IPS DF 6.9 (cell line): ENCODE data around the gene ZNF761.
"Not testable (repeated sequence)": the region's sequence is repeated elsewhere in the genome, so short reads cannot be mapped to it uniquely, and the experiment has no call there.

Experiments
- DNase-seq: peaks from one replicate; pipeline ENCODE4 v3.0.0-alpha.2; 2013; ENCODE audit warnings: low read depth, low spot score
- H3K27ac ChIP-seq: one replicate; pipeline ENCODE4 v1.5.1; 2013; ENCODE audit warnings: low read length, control low read depth
- H3K27me3 ChIP-seq: 2 replicates; pipeline ENCODE4 v1.6.1; 2013; ENCODE audit warnings: mild to moderate bottlenecking, low read length; ENCODE audit not compliant: control insufficient read depth, insufficient read depth
- H3K36me3 ChIP-seq: 2 replicates; pipeline ENCODE4 v1.6.1; 2013; ENCODE audit warnings: low read length; ENCODE audit not compliant: control insufficient read depth, insufficient read depth
- H3K4me1 ChIP-seq: 2 replicates; pipeline ENCODE4 v1.6.1; 2013; ENCODE audit warnings: low read length; ENCODE audit not compliant: control insufficient read depth, insufficient read depth
- H3K4me3 ChIP-seq: 2 replicates; pipeline ENCODE4 v1.5.1; 2013; ENCODE audit warnings: mild to moderate bottlenecking, low read length
- H3K9me3 ChIP-seq: 2 replicates; pipeline ENCODE4 v1.6.1; 2013; ENCODE audit warnings: low read length, inconsistent platforms; ENCODE audit not compliant: control insufficient read depth, insufficient read depth
- WGBS: extraction: QIAGEN DNeasy Blood & Tissue Kit; methylation state at CpG from one replicate; pipeline ENCODE4 v1.1.7; 2013; ENCODE audit warnings: mixed read lengths, missing lambda C conversion rate; ENCODE audit not compliant: insufficient read length, insufficient coverage; 5-methylcytosine and 5-hydroxymethylcytosine counted together

ZNF761 gene

DNA sequence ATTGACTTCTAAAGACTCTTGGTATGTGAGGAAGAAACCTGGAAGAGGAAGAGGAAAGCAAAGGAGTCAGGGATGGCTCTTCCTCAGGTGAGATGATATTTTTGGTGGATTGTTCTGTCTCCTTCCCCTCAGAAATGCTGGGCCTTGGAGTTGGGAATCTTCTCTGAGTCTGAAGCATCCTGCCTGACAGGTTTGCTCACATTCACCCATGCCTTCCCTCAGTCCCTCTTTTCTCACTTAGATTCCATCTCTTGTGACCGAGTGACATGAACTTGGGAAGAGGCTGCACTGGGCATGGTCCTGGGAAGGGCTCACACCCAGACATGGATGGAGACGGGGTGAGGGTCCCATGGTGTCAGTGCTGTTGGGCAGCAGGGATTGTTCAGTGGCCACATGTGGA, 52.0 kb downstream of the ZNF761 start:
- not testable (repeated sequence) for H3K9me3 ChIP-seq, H3K27ac ChIP-seq, H3K27me3 ChIP-seq, H3K4me1 ChIP-seq, DNase-seq, H3K4me3 ChIP-seq
- WGBS: no CpG with 5 or more reads among the region's 2 CpGs
- peaks cover 11% of the 10 kb centered on the region; the same call in 1 of the 2 replicates for H3K36me3 ChIP-seq

DNA sequence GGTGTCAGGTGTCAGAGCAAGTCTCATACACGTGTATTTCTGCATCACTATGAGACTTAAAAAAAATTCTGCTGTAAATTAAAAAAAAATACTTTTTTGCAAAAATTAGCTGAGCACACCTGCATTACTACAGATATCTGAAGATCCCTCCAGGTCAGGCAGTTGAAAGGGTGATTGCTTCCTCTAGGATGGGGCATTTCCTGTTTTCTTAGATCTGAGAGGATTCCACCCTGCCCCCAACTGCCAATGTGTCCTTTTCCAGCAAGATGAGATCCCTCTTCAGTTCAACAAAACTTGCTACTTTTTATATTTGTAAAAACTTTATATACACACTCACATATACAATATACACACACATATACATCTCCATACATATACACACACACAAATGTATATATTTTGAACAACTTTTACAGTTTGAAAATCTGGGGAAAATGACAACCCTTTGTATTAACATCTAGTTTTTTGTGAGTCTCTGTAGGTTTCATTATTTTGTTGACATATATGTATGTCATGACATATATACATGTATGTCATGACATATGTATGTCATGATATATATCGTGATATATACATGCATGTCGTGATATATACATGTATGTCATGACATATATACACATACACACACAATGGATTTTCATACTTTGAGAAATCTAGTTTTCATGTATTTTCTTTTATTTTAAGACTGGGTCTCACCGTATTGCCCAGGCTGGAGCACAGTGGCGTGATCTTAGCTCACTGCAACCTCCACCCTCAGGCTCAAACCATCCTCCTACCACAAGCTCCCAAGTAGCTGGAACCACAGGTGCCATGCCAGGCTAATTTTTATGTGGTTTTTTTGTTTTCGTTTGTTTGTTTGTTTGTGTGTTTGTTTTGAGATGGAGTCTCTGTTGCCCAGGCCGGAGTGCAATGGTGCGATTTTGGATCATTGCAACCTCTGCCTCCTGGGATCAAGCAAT, 53.5 kb downstream of the ZNF761 start:
- no CpG with 5 or more reads among the region's 8 CpGs for WGBS
- no peak for DNase-seq
- Histone ChIP-seq H3K27me3 (no peaks in the 10 kb centered on the region), H3K4me1 (no peaks in the 10 kb centered on the region), H3K27ac (no peak overlapping the region), H3K36me3 (peaks cover 5% of the 10 kb centered on the region; the same call in 1 of the 2 replicates), H3K4me3 (no peak overlapping the region), H3K9me3 (no peaks in the 10 kb centered on the region; the same call in 1 of the 2 replicates)

DNA sequence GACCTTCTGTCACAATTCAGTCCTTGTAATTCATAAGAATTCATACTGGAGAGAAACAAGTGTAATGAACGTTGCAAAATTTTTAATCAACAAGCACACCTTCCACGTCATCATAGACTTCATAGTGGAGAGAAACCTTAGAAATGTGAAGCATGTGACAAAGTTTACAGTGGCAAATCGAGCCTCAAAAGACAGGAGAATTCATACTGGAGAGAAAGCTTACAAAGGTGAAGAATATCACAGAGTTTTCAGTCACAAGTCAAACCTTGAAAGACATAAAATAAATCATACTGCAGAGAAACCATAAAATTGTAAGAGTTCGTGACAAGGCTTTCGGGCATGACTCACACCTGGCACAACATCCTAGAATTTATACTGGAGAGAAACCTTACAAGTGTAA, 60.4 kb downstream of the ZNF761 start:
- H3K4me3 ChIP-seq: no peak overlapping the region
- WGBS: no CpG with 5 or more reads among the region's 5 CpGs
- no peak for DNase-seq
- H3K27me3 ChIP-seq: no peaks in the 10 kb centered on the region
- H3K9me3 ChIP-seq: no peaks in the 10 kb centered on the region
- H3K36me3 ChIP-seq: peaks cover 17% of the 10 kb centered on the region; the same call in 1 of the 2 replicates
- H3K4me1 ChIP-seq: no peaks in the 10 kb centered on the region
- no peak overlapping the region for H3K27ac ChIP-seq

DNA sequence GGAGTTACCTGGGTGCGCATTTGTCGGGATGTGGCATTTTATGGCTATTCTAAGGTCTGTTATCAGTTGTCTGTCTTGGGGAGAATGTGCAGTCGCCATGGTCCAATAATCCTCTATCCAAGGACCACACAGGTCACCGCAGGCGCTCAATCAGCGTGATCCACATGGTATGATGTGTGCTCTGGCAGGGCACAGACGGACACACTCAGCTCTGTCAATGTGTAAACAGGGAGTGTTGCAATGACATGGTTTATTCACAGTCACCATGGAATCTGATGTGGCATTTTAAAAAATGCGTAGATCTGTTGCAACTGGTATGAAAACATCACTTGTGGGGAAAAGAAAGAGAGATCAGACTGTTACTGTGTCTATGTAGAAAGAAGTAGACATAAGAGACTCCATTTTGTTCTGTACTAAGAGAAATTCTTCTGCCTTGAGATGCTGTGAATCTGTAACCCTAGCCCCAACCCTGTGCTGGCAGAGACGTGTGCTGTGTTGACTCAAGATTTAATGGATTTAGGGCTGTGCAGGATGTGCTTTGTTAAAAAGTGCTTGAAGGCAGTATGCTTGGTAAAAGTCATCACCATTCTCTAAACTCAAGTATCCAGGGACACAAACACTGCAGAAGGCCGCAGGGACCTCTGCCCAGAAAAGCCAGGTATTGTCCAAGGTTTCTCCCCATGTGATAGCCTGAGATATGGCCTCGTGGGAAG, 65.7 kb downstream of the ZNF761 start:
- not testable (repeated sequence) for H3K27me3 ChIP-seq, H3K9me3 ChIP-seq, H3K4me1 ChIP-seq, H3K4me3 ChIP-seq, DNase-seq, H3K36me3 ChIP-seq, H3K27ac ChIP-seq
- WGBS: no CpG with 5 or more reads among the region's 11 CpGs

DNA sequence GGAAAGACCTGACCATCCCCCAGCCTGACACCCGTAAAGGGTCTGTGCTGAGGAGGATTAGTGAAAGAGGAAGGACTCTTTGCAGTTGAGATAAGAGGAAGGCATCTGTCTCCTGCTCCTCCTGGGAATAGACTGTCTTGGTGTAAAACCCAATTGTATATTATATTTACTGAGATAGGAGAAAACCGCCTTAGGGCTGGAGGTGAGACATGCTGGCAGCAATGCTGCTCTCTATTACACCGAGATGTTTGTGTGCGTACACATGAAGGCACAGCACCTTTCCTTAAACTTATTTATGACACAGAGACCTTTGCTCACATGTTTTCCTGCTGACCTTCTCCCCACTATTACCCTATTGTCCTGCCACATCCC, 66.2 kb downstream of the ZNF761 start:
- not testable (repeated sequence) for H3K36me3 ChIP-seq, H3K27me3 ChIP-seq, H3K9me3 ChIP-seq, DNase-seq, H3K4me3 ChIP-seq, H3K27ac ChIP-seq, H3K4me1 ChIP-seq
- no CpG with 5 or more reads among the region's 4 CpGs for WGBS

DNA sequence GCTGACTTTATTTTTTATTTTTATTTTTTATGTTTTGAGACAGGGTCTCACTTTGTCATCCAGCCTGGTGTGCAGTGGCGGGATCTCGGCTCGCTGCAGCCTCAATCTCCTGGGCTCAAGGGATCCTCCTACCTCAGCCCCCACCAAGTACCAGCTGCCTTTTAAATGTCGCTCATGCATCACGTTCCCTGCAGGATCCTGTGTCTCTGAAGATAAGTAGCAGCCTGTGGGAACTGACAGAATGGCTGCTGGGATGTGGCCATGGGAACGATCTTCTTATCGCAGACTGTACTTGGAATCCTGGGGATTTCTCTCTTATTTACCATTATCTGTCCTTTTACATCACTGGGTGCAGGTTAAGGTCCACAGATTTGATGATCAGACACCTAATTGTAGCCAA, 71.4 kb downstream of the ZNF761 start:
- H3K4me1 ChIP-seq, H3K36me3 ChIP-seq, H3K4me3 ChIP-seq, H3K9me3 ChIP-seq, H3K27me3 ChIP-seq, DNase-seq, H3K27ac ChIP-seq: not testable (repeated sequence)
- no CpG with 5 or more reads among the region's 7 CpGs for WGBS

DNA sequence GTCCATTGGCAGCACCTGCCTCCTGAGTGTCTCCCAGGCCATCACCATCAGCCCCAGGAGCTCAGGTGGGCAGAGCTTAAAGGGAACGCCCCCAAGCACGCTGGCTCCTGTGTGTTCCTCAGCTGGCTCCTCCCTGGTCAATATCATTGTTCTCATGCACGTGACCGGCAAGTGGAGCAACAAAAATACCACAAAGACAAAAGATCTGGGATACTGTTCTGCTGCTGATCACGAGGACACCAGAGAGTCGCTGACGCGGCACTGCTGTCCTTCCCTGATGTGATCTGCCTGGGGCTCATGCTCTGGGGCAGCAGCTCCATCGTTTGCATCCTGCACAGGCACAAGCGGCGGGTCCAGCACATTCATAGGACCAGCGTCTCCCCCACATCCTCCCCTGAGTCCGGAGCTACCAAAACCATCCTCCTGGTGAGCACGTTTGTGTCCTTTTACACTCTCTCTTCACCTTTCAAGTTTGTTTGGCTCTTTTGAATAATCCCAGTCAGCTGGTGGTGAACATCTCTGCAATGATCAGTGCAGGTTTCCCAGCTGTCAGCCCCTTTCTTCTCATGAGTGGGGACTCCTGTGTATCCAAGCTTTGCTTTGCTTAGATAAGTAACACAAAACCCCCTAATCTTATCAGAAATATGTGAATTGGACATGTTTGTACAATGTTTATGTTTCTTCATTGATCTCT, 72.0 kb downstream of the ZNF761 start:
- no CpG with 5 or more reads among the region's 14 CpGs for WGBS
- H3K9me3 ChIP-seq: not testable (repeated sequence)
- peak overlapping the region; percentile 19; the same call in 1 of the 2 replicates for H3K4me3 ChIP-seq

DNA sequence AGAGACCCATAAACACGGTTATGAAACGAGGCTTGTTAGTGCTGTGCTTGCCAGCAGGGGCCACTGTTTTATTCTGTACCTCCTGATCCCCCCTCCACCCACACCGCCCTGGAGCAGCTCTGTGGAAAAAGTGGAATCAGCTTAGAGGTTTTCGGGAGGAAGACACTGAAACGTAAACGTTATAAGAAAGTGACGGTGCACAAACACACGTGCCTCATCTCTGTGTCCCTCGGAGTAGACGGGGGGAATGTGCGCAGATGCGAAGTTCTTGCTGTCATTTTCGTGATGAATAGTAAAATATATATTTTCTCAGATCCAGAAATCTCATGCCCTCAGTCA, 72.5 kb downstream of the ZNF761 start:
- not testable (repeated sequence) for H3K27ac ChIP-seq, H3K27me3 ChIP-seq, H3K36me3 ChIP-seq, DNase-seq, H3K9me3 ChIP-seq, H3K4me3 ChIP-seq, H3K4me1 ChIP-seq
- WGBS: no CpG with 5 or more reads among the region's 13 CpGs

More for the DNA sequence above, 72.0 kb downstream of the ZNF761 start:
- H3K4me1 ChIP-seq, H3K36me3 ChIP-seq, DNase-seq, H3K27ac ChIP-seq, H3K27me3 ChIP-seq: not testable (repeated sequence)

DNA sequence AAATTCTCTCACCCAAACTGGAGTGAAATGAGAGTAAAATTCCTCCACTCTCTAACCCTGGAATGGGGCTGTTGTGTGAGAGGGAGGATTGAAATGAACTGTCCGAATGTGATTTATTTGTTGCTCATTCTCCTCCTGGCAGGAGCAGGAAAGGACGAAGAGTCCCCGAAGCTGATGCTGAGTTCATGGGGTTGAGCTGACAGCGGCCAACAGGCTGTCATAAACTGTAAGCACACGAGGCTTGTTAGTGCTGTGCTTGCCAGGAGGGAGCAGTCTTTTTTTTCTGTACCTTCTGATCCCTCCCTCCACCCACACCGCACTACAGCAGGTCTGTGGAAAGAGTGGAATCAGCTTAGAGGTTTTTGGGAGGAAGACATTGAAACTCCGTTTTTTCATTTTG, 73.1 kb downstream of the ZNF761 start:
- DNase-seq: no peak
- H3K27me3 ChIP-seq: no peaks in the 10 kb centered on the region; the same call in 1 of the 2 replicates
- WGBS: no CpG with 5 or more reads among the region's 7 CpGs
- H3K4me1 ChIP-seq: no peaks in the 10 kb centered on the region; the same call in 1 of the 2 replicates
- H3K27ac ChIP-seq: no peak overlapping the region
- no peak overlapping the region for H3K4me3 ChIP-seq
- H3K9me3 ChIP-seq: no peaks in the 10 kb centered on the region
- H3K36me3 ChIP-seq: no peaks in the 10 kb centered on the region

DNA sequence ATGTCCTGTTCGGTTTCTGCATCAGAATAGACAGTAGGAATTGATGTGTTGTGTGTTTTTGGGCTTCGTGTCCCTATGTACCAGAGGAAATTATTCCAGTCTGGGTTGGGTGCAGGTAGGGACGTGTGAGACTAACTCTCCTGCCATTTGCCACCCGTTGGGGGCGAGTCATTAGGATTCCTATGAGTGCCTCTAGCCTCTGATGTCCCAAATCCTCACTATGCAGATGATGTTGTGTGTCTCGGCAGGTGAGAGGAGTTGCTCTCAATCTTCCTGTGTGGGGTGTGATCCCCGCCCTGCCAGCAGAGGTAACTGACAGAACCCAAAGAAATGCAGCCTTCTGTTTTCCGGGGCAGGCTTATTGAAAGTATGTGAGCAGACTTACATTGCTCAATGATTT, 74.9 kb downstream of the ZNF761 start:
- H3K27ac ChIP-seq: no peak overlapping the region
- H3K27me3 ChIP-seq: no peaks in the 10 kb centered on the region
- no peaks in the 10 kb centered on the region; the same call in none of the 2 replicates for H3K4me1 ChIP-seq
- no peaks in the 10 kb centered on the region for H3K9me3 ChIP-seq
- H3K36me3 ChIP-seq: no peaks in the 10 kb centered on the region
- no peak for DNase-seq
- no CpG with 5 or more reads among the region's 8 CpGs for WGBS
- no peak overlapping the region for H3K4me3 ChIP-seq
